Esophagus muscularis mucosa (tissue), 4 donors: Measurements from ENCODE around the gene IFT122.

Experiments used
- EP300 ChIP-seq: sonication (generic); formaldehyde crosslinking; IDR thresholded peaks from one replicate; pipeline ENCODE4 v1.6.1; 2017; ENCODE audit warnings: antibody characterized with exemption
- POLR2A ChIP-seq: fragments of 450-650 bp; IDR thresholded peaks from one replicate; pipeline ENCODE4 v1.6.1; 2017; ENCODE audit warnings: antibody characterized with exemption, moderate library complexity, mild to moderate bottlenecking, low read depth
- POLR2AphosphoS5 ChIP-seq, 2 donors: sonication (generic); formaldehyde crosslinking; IDR thresholded peaks; one replicate each; pipeline ENCODE4 v1.6.1; 2017; ENCODE audit warnings: antibody characterized with exemption in 2 of 2
- TF ChIP-seq, protein P1 (sequence below), 3 experiments: fragments of 200-600 bp in 2 of 3; fragments of 450-650 bp in 1 of 3; sonication (generic) in 2 of 3; IDR thresholded peaks; one replicate each; pipeline ENCODE4 v1.5.1; 2017 to 2019; ENCODE audit warnings: antibody characterized with exemption in 3 of 3, mild to moderate bottlenecking in 2 of 3, moderate library complexity in 1 of 3

DNA sequence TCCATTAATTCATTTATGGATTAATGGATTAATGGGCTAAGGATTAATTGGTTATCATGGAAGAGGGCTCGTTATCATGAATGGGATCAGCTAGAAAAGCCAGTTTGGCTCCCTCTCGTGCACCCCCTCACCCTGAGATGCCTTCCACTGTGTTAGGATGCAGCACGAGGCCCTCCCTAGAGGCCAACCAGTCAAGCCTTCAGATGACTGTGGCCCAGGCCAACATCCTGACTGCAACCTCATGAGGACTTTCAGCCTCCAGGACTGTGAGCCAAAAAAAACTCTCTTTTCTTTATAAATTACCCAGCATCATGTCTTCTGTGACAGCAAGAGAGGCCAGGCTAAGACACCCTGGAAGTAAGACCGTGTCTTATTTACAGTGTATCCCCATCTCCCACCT is 20.5 kb upstream of the IFT122 start:
- TF ChIP-seq POLR2AphosphoS5 (IDR thresholded peaks at IDR 0.05), result no peak
- TF ChIP-seq, protein P1, sequence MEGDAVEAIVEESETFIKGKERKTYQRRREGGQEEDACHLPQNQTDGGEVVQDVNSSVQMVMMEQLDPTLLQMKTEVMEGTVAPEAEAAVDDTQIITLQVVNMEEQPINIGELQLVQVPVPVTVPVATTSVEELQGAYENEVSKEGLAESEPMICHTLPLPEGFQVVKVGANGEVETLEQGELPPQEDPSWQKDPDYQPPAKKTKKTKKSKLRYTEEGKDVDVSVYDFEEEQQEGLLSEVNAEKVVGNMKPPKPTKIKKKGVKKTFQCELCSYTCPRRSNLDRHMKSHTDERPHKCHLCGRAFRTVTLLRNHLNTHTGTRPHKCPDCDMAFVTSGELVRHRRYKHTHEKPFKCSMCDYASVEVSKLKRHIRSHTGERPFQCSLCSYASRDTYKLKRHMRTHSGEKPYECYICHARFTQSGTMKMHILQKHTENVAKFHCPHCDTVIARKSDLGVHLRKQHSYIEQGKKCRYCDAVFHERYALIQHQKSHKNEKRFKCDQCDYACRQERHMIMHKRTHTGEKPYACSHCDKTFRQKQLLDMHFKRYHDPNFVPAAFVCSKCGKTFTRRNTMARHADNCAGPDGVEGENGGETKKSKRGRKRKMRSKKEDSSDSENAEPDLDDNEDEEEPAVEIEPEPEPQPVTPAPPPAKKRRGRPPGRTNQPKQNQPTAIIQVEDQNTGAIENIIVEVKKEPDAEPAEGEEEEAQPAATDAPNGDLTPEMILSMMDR (IDR thresholded peaks at IDR 0.05), result no peak
- no peak for TF ChIP-seq EP300
- no peak for TF ChIP-seq POLR2A
